Activated CD4-positive, alpha-beta T cell treated with anti-CD3 and anti-CD28 coated beads, Interleukin-2, amount 10 ng/mL, durations not matched to agents 24 days and 14 days (primary cell): ENCODE data around the gene CREG2. TPM values are rescaled to one million over a fixed set of nuclear protein-coding genes. Genes with fewer than 3 reads are reported as not detected.

Experiments
- DNase-seq: peaks from one replicate; pipeline ENCODE4 v3.0.0; 2022
- H3K27ac Mint-ChIP-seq: one replicate; pipeline ENCODE4 v1.8.0; 2022; ENCODE audit warnings: mild to moderate bottlenecking, mixed read lengths
- H3K27me3 Mint-ChIP-seq: one replicate; pipeline ENCODE4 v1.8.0; 2022; ENCODE audit warnings: mixed read lengths
- H3K36me3 Mint-ChIP-seq: one replicate; pipeline ENCODE4 v1.8.0; 2022; ENCODE audit warnings: low read depth, mild to moderate bottlenecking, mixed read lengths
- H3K4me1 Mint-ChIP-seq: one replicate; pipeline ENCODE4 v1.8.0; 2021; ENCODE audit warnings: mixed read lengths
- H3K4me3 Mint-ChIP-seq: one replicate; pipeline ENCODE4 v1.8.0; 2022; ENCODE audit warnings: mild to moderate bottlenecking, moderate library complexity, mixed read lengths
- H3K9me3 Mint-ChIP-seq: one replicate; pipeline ENCODE4 v1.8.0; 2021; ENCODE audit warnings: mixed read lengths
- intact Hi-C: fragments of 100-400 bp; cut with micrococcal nuclease; formaldehyde crosslinking; loops from one replicate; pipeline ENCODE4 v1.15.1; 2023
- total RNA-seq: library from RNA; stranded (reverse); gene quantifications from 2 replicates; pipeline ENCODE4 v1.2.3, GENCODE V29; 2022

Gene CREG2
- total RNA-seq, 1 donor from 2014 or later, result not detected

GRCh38 chr2:101400506-101401325 lies 13.4 kb upstream of the CREG2 start:
- Mint-ChIP-seq H3K36me3 (no peaks in the 10 kb centered on the region), H3K9me3 (no peaks in the 10 kb centered on the region), H3K27ac (no peak overlapping the region), H3K4me1 (peaks cover 10% of the 10 kb centered on the region), H3K27me3 (peaks cover 14% of the 10 kb centered on the region), H3K4me3 (no peak overlapping the region)
- intact Hi-C loops, result no loop called here
- DNase-seq, result no peak

GRCh38 chr2:101400048-101400447 lies 12.7 kb upstream of the CREG2 start:
- Mint-ChIP-seq H3K27me3 (peaks cover 14% of the 10 kb centered on the region), H3K4me1 (peaks cover 6% of the 10 kb centered on the region), H3K27ac (no peak overlapping the region), H3K4me3 (no peak overlapping the region), H3K36me3 (no peaks in the 10 kb centered on the region), H3K9me3 (no peaks in the 10 kb centered on the region)
- intact Hi-C loops, result no loop called here
- no peak for DNase-seq

GRCh38 chr2:101399021-101399799 lies 11.9 kb upstream of the CREG2 start:
- intact Hi-C loops, result no loop called here
- Mint-ChIP-seq H3K27me3 (peaks cover 14% of the 10 kb centered on the region), H3K4me1 (peaks cover 6% of the 10 kb centered on the region), H3K4me3 (no peak overlapping the region), H3K36me3 (no peaks in the 10 kb centered on the region), H3K27ac (no peak overlapping the region), H3K9me3 (no peaks in the 10 kb centered on the region)
- DNase-seq, result no peak

- intact Hi-C loops, result no loop called here
These were observed 11.0 kb upstream of the CREG2 start for GRCh38 chr2:101398116-101398821.

GRCh38 chr2:101396316-101396717 lies 9.0 kb upstream of the CREG2 start:
- H3K27ac Mint-ChIP-seq, result no peak overlapping the region

More at GRCh38 chr2:101398116-101398821, 11.0 kb upstream of the CREG2 start:
- Mint-ChIP-seq H3K9me3 (no peaks in the 10 kb centered on the region), H3K4me3 (no peak overlapping the region), H3K27me3 (peaks cover 16% of the 10 kb centered on the region), H3K27ac (no peak overlapping the region), H3K36me3 (no peaks in the 10 kb centered on the region), H3K4me1 (peaks cover 6% of the 10 kb centered on the region)
- DNase-seq, result no peak

GRCh38 chr2:101395545-101396315 lies 8.4 kb upstream of the CREG2 start:
- H3K4me3 Mint-ChIP-seq, result no peak overlapping the region
- no peaks in the 10 kb centered on the region for H3K36me3 Mint-ChIP-seq
- intact Hi-C loops, result no loop called here
- H3K27ac Mint-ChIP-seq, result no peak overlapping the region
- H3K9me3 Mint-ChIP-seq, result peaks cover 3% of the 10 kb centered on the region
- DNase-seq, result no peak
- H3K4me1 Mint-ChIP-seq, result peaks cover 6% of the 10 kb centered on the region
- peaks cover 29% of the 10 kb centered on the region for H3K27me3 Mint-ChIP-seq

More at GRCh38 chr2:101396316-101396717, 9.0 kb upstream of the CREG2 start:
- H3K27me3 Mint-ChIP-seq, result peaks cover 29% of the 10 kb centered on the region
- peaks cover 6% of the 10 kb centered on the region for H3K4me1 Mint-ChIP-seq
- H3K9me3 Mint-ChIP-seq, result peaks cover 3% of the 10 kb centered on the region
- no peaks in the 10 kb centered on the region for H3K36me3 Mint-ChIP-seq
- no peak for DNase-seq
- intact Hi-C loops, result no loop called here
- no peak overlapping the region for H3K4me3 Mint-ChIP-seq

- peak overlapping the region; percentile 71 for H3K4me3 Mint-ChIP-seq
These were observed 929 bp upstream of the CREG2 start for GRCh38 chr2:101388232-101388631.

GRCh38 chr2:101386599-101387150 lies 628 bp downstream of the CREG2 start:
- peaks cover 68% of the 10 kb centered on the region for H3K27me3 Mint-ChIP-seq
- DNase-seq, result no peak
- peaks cover 5% of the 10 kb centered on the region for H3K4me1 Mint-ChIP-seq

More at GRCh38 chr2:101388232-101388631, 929 bp upstream of the CREG2 start:
- Mint-ChIP-seq H3K27me3 (peaks cover 69% of the 10 kb centered on the region), H3K4me1 (peaks cover 5% of the 10 kb centered on the region), H3K36me3 (no peaks in the 10 kb centered on the region), H3K27ac (no peak overlapping the region), H3K9me3 (peaks cover 3% of the 10 kb centered on the region)
- DNase-seq, result no peak
- intact Hi-C loops, result loop anchor here (5.0 kb wide), 1 partner anchor 46 kb away; no protein-coding TSS in a partner anchor

GRCh38 chr2:101383016-101383541 lies 4.2 kb downstream of the CREG2 start:
- no peak for DNase-seq
- H3K36me3 Mint-ChIP-seq, result no peaks in the 10 kb centered on the region

More at GRCh38 chr2:101386599-101387150, 628 bp downstream of the CREG2 start:
- Mint-ChIP-seq H3K4me3 (peak overlapping the region; percentile 61), H3K36me3 (no peaks in the 10 kb centered on the region), H3K9me3 (no peaks in the 10 kb centered on the region), H3K27ac (no peak overlapping the region)
- intact Hi-C loops, result loop anchor here (5.0 kb wide), 1 partner anchor 44 kb away; no protein-coding TSS in a partner anchor

GRCh38 chr2:101382442-101382841 lies 4.9 kb downstream of the CREG2 start:
- Mint-ChIP-seq H3K27ac (no peak overlapping the region), H3K9me3 (no peaks in the 10 kb centered on the region), H3K4me1 (peaks cover 5% of the 10 kb centered on the region), H3K4me3 (no peak overlapping the region), H3K36me3 (no peaks in the 10 kb centered on the region), H3K27me3 (peaks cover 44% of the 10 kb centered on the region)
- DNase-seq, result no peak
- intact Hi-C loops, result no loop called here

More at GRCh38 chr2:101383016-101383541, 4.2 kb downstream of the CREG2 start:
- H3K27me3 Mint-ChIP-seq, result peaks cover 48% of the 10 kb centered on the region
- intact Hi-C loops, result no loop called here
- no peaks in the 10 kb centered on the region for H3K9me3 Mint-ChIP-seq
- no peak overlapping the region for H3K4me3 Mint-ChIP-seq
- H3K27ac Mint-ChIP-seq, result no peak overlapping the region
- peaks cover 5% of the 10 kb centered on the region for H3K4me1 Mint-ChIP-seq

- intact Hi-C loops, result no loop called here
These were observed 6.9 kb downstream of the CREG2 start for GRCh38 chr2:101380376-101380775.

GRCh38 chr2:101379091-101379490 lies 8.2 kb downstream of the CREG2 start:
- H3K4me3 Mint-ChIP-seq, result no peak overlapping the region
- H3K36me3 Mint-ChIP-seq, result no peaks in the 10 kb centered on the region
- intact Hi-C loops, result no loop called here
- H3K27ac Mint-ChIP-seq, result no peak overlapping the region
- H3K9me3 Mint-ChIP-seq, result no peaks in the 10 kb centered on the region
- H3K27me3 Mint-ChIP-seq, result peaks cover 23% of the 10 kb centered on the region
- no peak for DNase-seq
- H3K4me1 Mint-ChIP-seq, result peaks cover 11% of the 10 kb centered on the region

More at GRCh38 chr2:101380376-101380775, 6.9 kb downstream of the CREG2 start:
- DNase-seq, result no peak
- H3K4me3 Mint-ChIP-seq, result no peak overlapping the region
- no peaks in the 10 kb centered on the region for H3K36me3 Mint-ChIP-seq
- H3K9me3 Mint-ChIP-seq, result no peaks in the 10 kb centered on the region
- H3K27ac Mint-ChIP-seq, result no peak overlapping the region
- H3K27me3 Mint-ChIP-seq, result peaks cover 33% of the 10 kb centered on the region
- H3K4me1 Mint-ChIP-seq, result no peaks in the 10 kb centered on the region
